H1 (cell line): Measurements from ENCODE around the gene TTC31. TPM values are rescaled to one million over a fixed set of nuclear protein-coding genes. Genes with fewer than 3 reads are reported as not detected.
"Not testable (repeated sequence)": the region's sequence is repeated elsewhere in the genome, so short reads cannot be mapped to it uniquely, and the experiment has no call there.

Experiments used
- CTCF ChIA-PET: fragments of 300-600 bp; sonication (Branson Sonifier 250); formaldehyde crosslinking; loops from one replicate; lab custom pipeline; 2021; ENCODE audit not compliant: partially characterized antibody; lab: Charles Lee
- POLR2A ChIA-PET: fragments of 300-600 bp; sonication (Branson Sonifier 250); formaldehyde crosslinking; loops from one replicate; lab custom pipeline; 2021; ENCODE audit warnings: inconsistent platforms; ENCODE audit not compliant: partially characterized antibody; lab: Charles Lee
- DNase-seq, 2 experiments: peaks; one replicate each; pipeline versions ENCODE4 v3.0.0 to v3.0.0-alpha.2; 2010 to 2022; ENCODE audit warnings: low spot score in 2 of 2, low read depth in 1 of 2, mixed read lengths in 1 of 2
- FAIRE-seq: peaks from 2 replicates; lab custom pipeline; 2011; peaks lifted over from hg19 to GRCh38; lab: Jason Lieb, UNC
- H2AFZ ChIP-seq: 2 replicates; pipeline ENCODE4 v1.8.1; 2012; ENCODE audit warnings: low read length, inconsistent platforms
- H2AK5ac ChIP-seq: 2 replicates; pipeline ENCODE4 v1.6.1; 2013; ENCODE audit warnings: low read depth, low read length
- H2BK120ac ChIP-seq: replicated peaks from 2 replicates; pipeline ENCODE3; 2013; ENCODE audit warnings: low read depth, low read length, inconsistent platforms
- H2BK12ac ChIP-seq: 2 replicates; pipeline ENCODE4 v1.6.1; 2013; ENCODE audit warnings: low read depth, low read length
- H2BK15ac ChIP-seq: 2 replicates; pipeline ENCODE4 v1.6.1; 2013; ENCODE audit warnings: low read length
- H2BK20ac ChIP-seq: 2 replicates; pipeline ENCODE4 v1.6.1; 2013; ENCODE audit warnings: low read length
- H2BK5ac ChIP-seq: 2 replicates; pipeline ENCODE4 v1.6.1; 2013; ENCODE audit warnings: low read depth, low read length
- H3K14ac ChIP-seq: 2 replicates; pipeline ENCODE4 v1.6.1; 2013; ENCODE audit warnings: inconsistent platforms; ENCODE audit not compliant: insufficient read length
- H3K18ac ChIP-seq: 2 replicates; pipeline ENCODE4 v1.6.1; 2013; ENCODE audit warnings: low read length; ENCODE audit errors: extremely low read depth
- H3K23ac ChIP-seq: 2 replicates; pipeline ENCODE4 v1.6.1; 2013; ENCODE audit warnings: inconsistent platforms; ENCODE audit not compliant: insufficient read length
- H3K23me2 ChIP-seq: 2 replicates; pipeline ENCODE4 v1.6.1; 2013; ENCODE audit warnings: low read depth, low read length
- H3K27ac ChIP-seq: 2 replicates; pipeline ENCODE4 v1.6.1; 2011; ENCODE audit warnings: low read depth, low read length, inconsistent platforms
- H3K27me3 ChIP-seq, 4 experiments: replicated peaks in 1 of 4; 1 replicate in 1 of 4; 2 replicates in 3 of 4; pipeline versions ENCODE4 v1.6.1 to v1.8.1; 2011 to 2013; ENCODE audit warnings: low read length in 3 of 4, mild to moderate bottlenecking in 3 of 4, inconsistent platforms in 2 of 4, mixed read lengths in 2 of 4, moderate library complexity in 1 of 4; ENCODE audit not compliant: control insufficient read depth in 3 of 4, insufficient read depth in 3 of 4; ENCODE audit errors: extremely low read depth in 1 of 4
- H3K36me3 ChIP-seq, 4 experiments: 2 replicates each; pipeline versions ENCODE4 v1.6.1 to v1.8.1; 2011 to 2013; ENCODE audit warnings: mild to moderate bottlenecking in 4 of 4, low read length in 3 of 4, moderate library complexity in 2 of 4, control low read depth in 1 of 4, inconsistent platforms in 1 of 4; ENCODE audit not compliant: insufficient read depth in 4 of 4, control insufficient read depth in 2 of 4
- H3K4ac ChIP-seq: replicated peaks from 2 replicates; pipeline ENCODE3; 2013; ENCODE audit warnings: low read length, low read depth, mixed read lengths, inconsistent platforms; ENCODE audit not compliant: insufficient read length
- H3K4me1 ChIP-seq, 4 experiments: replicated peaks in 1 of 4; 1 replicate in 1 of 4; 2 replicates in 3 of 4; pipeline versions ENCODE4 v1.6.1 to v1.8.1; 2011 to 2013; ENCODE audit warnings: low read length in 3 of 4, inconsistent platforms in 2 of 4, mixed read lengths in 1 of 4; ENCODE audit not compliant: insufficient read depth in 4 of 4, control insufficient read depth in 3 of 4
- H3K4me2 ChIP-seq, 2 experiments: 2 replicates each; pipeline versions ENCODE4 v1.6.1 to v1.8.1; 2011 to 2013; ENCODE audit warnings: low read depth in 2 of 2, low read length in 2 of 2, control low read depth in 1 of 2, inconsistent platforms in 1 of 2, mild to moderate bottlenecking in 1 of 2; ENCODE audit not compliant: insufficient read depth in 1 of 2
- H3K4me3 ChIP-seq, 4 experiments: fragments of 200-600, 300-600 bp in 1 of 4; sonication (generic), shearing (Covaris generic), sonication (Bioruptor Twin) in 1 of 4; 2 replicates each; pipeline versions ENCODE4 v1.5.1 to v1.8.1; 2011 to 2016; ENCODE audit warnings: low read length in 4 of 4, low read depth in 3 of 4, control low read depth in 2 of 4, inconsistent platforms in 2 of 4, mild to moderate bottlenecking in 2 of 4, mixed read lengths in 1 of 4, moderate library complexity in 1 of 4; ENCODE audit not compliant: insufficient read depth in 2 of 4; ENCODE audit errors: extremely low read depth in 1 of 4
- H3K56ac ChIP-seq: replicated peaks from 2 replicates; pipeline ENCODE3; 2013; ENCODE audit warnings: low read depth, mild to moderate bottlenecking, mixed read lengths, low read length, inconsistent platforms; ENCODE audit not compliant: insufficient read length
- H3K79me1 ChIP-seq: 2 replicates; pipeline ENCODE4 v1.6.1; 2013; ENCODE audit warnings: low read depth, low read length, control low read depth
- H3K79me2 ChIP-seq, 2 experiments: 2 replicates each; pipeline versions ENCODE4 v1.6.1 to v1.8.1; 2012 to 2013; ENCODE audit warnings: low read length in 2 of 2, mild to moderate bottlenecking in 2 of 2, inconsistent platforms in 1 of 2; ENCODE audit not compliant: insufficient read depth in 2 of 2, control insufficient read depth in 1 of 2
- H3K9ac ChIP-seq, 4 experiments: replicated peaks in 1 of 4; 1 replicate in 1 of 4; 2 replicates in 3 of 4; pipeline versions ENCODE4 v1.6.1 to v1.8.1; 2011 to 2013; ENCODE audit warnings: low read depth in 3 of 4, low read length in 3 of 4, control low read depth in 2 of 4, mild to moderate bottlenecking in 2 of 4, moderate library complexity in 2 of 4, inconsistent platforms in 1 of 4; ENCODE audit errors: extremely low read depth in 1 of 4
- H3K9me3 ChIP-seq, 2 experiments: 2 replicates each; pipeline versions ENCODE4 v1.6.1 to v1.8.1; 2012 to 2013; ENCODE audit warnings: mild to moderate bottlenecking in 2 of 2, moderate library complexity in 2 of 2, control low read depth in 1 of 2, inconsistent platforms in 1 of 2, low read depth in 1 of 2, low read length in 1 of 2, mixed read lengths in 1 of 2; ENCODE audit not compliant: insufficient read depth in 2 of 2
- H4K20me1 ChIP-seq, 2 experiments: replicated peaks in 1 of 2; 2 replicates each; pipeline versions ENCODE3 to v1.8.1; 2011 to 2013; ENCODE audit warnings: inconsistent platforms in 2 of 2, low read length in 2 of 2, mild to moderate bottlenecking in 1 of 2; ENCODE audit not compliant: insufficient read depth in 2 of 2, control insufficient read depth in 1 of 2
- H4K5ac ChIP-seq: 2 replicates; pipeline ENCODE4 v1.6.1; 2013; ENCODE audit warnings: low read length, low read depth, mixed read lengths, inconsistent platforms; ENCODE audit not compliant: insufficient read length
- H4K8ac ChIP-seq: 2 replicates; pipeline ENCODE4 v1.8.0; 2013; ENCODE audit warnings: mild to moderate bottlenecking, moderate library complexity, low read length, inconsistent platforms; ENCODE audit not compliant: insufficient read depth; ENCODE audit errors: extremely low read depth
- H4K91ac ChIP-seq: replicated peaks from 2 replicates; pipeline ENCODE3; 2013; ENCODE audit warnings: low read length, mixed read lengths, inconsistent platforms; ENCODE audit not compliant: insufficient read length
- WGBS, 2 experiments: shearing (Covaris generic) in 1 of 2; methylation state at CpG; one replicate each; pipeline versions ENCODE4 v1.1.6 to v1.1.7; 2013 to 2015; ENCODE audit warnings: low lambda C conversion rate in 2 of 2, mixed read lengths in 2 of 2, inconsistent platforms in 1 of 2, low coverage in 1 of 2, missing lambda C conversion rate in 1 of 2; ENCODE audit not compliant: insufficient replicate concordance in 2 of 2, insufficient coverage in 1 of 2, insufficient read length in 1 of 2; ENCODE audit errors: extremely low coverage in 1 of 2, missing lambda C conversion rate in 1 of 2; 5-methylcytosine and 5-hydroxymethylcytosine counted together
- polyA plus RNA-seq, 7 experiments: library from polyadenylated mRNA; depleted of rRNA in 3 of 7; stranded (reverse) in 5 of 7; unstranded in 2 of 7; fragments of >200 nt in 5 of 7; fragments of 200-250 nt in 2 of 7; gene quantifications; 1 replicate in 5 of 7; 2 replicates in 1 of 7; 4 replicates in 1 of 7; pipeline versions ENCODE4 v1.2.1 to v1.2.3, GENCODE V29; 2011 to 2013; ENCODE audit warnings: missing spikeins in 2 of 7, mixed read lengths in 2 of 7
- total RNA-seq: library from RNA; stranded (reverse); fragmentation: NEBNext Ultra II Directional; extraction: Animal tissue kit (Norgen Biotek cat#: 25700); gene quantifications from 2 replicates; pipeline ENCODE4 v1.2.1, GENCODE V29; 2021

TTC31 gene
- total and polyA plus RNA-seq, 2 of the 8 experiments (the other 6 are each of a cell fraction or from before 2014, with no cell fraction given): 28.8 to 29.9 TPM

DNA sequence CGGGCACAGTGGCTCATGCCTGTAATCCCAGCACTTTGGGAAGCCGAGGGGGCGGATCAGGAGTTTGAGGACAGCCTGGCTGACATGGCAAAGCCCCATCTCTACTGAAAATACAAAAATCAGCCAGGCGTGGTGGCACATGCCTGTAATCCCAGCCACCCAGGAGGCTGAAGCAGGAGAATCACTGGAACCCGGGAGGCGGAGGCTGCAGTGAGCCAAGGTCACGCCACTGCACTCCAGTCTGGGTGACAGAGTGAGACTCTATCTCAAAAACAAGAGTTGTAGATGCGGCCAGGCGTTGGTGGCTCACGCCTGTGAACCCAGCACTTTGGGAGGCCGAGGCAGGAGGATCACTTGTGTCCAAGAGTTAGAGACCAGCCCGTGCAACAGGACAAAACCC lies 12.1 kb upstream of the TTC31 start:
- H3K79me1 ChIP-seq, H3K27ac ChIP-seq, H2BK5ac ChIP-seq, H3K14ac ChIP-seq, H3K18ac ChIP-seq, H3K9me3 ChIP-seq, H3K4me3 ChIP-seq, H2BK120ac ChIP-seq, FAIRE-seq, H3K4me2 ChIP-seq, DNase-seq, H3K79me2 ChIP-seq, H3K27me3 ChIP-seq, H3K4me1 ChIP-seq, H3K23ac ChIP-seq, H2BK15ac ChIP-seq, H4K91ac ChIP-seq, H4K20me1 ChIP-seq, H2AK5ac ChIP-seq, H4K5ac ChIP-seq, H3K56ac ChIP-seq, H2BK20ac ChIP-seq, H2BK12ac ChIP-seq, H3K36me3 ChIP-seq, H2AFZ ChIP-seq, H3K9ac ChIP-seq, H4K8ac ChIP-seq, H3K4ac ChIP-seq: not testable (repeated sequence)
- CTCF ChIA-PET: interaction anchor here (4.7 kb wide), 1 partner anchor 12 kb away, joined by 35 read pairs; the partner anchor contains the start of genes CCDC142 and TTC31
- 92% methylated on average over 12 of the region's 12 CpGs; no CpG with 5 or more reads in 1 of the 2 experiments for WGBS, 2 experiments
- POLR2A ChIA-PET: interaction anchor here (1.0 to 5.2 kb wide), 3 partner anchors 11 to 83 kb away, joined by 3 to 89 read pairs (median 43); partner anchors contain the start of genes CCDC142, INO80B, LOXL3 and TTC31
- H3K23me2 ChIP-seq: peaks cover 13% of the 10 kb centered on the region
